ENCODE data around the gene DMBX1. TPM values are rescaled to one million over a fixed set of nuclear protein-coding genes. Genes with fewer than 3 reads are reported as not detected.

DMBX1 gene
- total and polyA plus RNA-seq, 4 donors = not detected

DNA sequence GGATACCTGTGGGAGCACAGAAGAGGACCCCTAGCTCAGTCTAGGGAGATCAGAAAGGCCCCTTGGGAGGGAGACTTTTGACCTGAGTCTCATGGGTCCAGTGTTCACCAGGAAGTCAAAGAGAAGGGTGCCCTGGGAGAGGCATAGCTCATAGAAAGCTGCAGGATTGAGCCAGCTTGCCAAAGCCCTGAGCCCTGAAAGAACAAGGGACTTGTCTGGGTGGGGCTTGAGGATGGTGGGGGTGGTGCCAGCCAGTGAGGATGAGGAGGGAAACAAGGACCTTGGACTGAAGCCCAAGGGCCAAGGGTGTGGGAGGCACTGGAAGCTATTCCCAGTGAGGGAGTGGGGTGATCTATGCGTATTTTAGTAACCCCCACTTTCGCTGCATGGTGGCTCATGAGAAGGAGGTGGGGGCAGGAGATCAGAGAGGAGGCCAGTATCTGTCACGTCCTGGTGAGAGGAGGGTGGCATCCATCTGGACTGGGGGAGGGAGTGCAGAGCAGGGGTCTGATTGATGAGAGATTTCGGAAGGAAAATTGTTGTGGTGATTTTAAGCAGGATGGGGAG lies 28.4 kb downstream of the DMBX1 start:
- H3K27me3 ChIP-seq (ENCODE audit: control insufficient read depth in 4 of 4, insufficient read depth in 4 of 4, low read length in 3 of 4) = peaks cover 0 to 4% (median 0%) of the 10 kb centered on the region in 4 donors
- 66% methylated on average over 4 of the region's 4 CpGs for WGBS
- H3K27ac ChIP-seq (ENCODE audit: low read depth in 1 of 2, low read length in 2 of 2) = no peak overlapping the region
- DNase-seq (ENCODE audit: low spot score) = no peak
- H3K9ac ChIP-seq (ENCODE audit: low read depth in 1 of 2, low read length in 2 of 2) = no peak overlapping the region
- TF ChIP-seq HNF4G (IDR thresholded peaks at IDR 0.05) = no peak
- no peak for TF ChIP-seq SP1 (IDR thresholded peaks at IDR 0.05)
- TF ChIP-seq YY1 (IDR thresholded peaks at IDR 0.05) = no peak
- no peak for TF ChIP-seq NR2F2 (IDR thresholded peaks at IDR 0.05)
- TF ChIP-seq, protein P1, sequence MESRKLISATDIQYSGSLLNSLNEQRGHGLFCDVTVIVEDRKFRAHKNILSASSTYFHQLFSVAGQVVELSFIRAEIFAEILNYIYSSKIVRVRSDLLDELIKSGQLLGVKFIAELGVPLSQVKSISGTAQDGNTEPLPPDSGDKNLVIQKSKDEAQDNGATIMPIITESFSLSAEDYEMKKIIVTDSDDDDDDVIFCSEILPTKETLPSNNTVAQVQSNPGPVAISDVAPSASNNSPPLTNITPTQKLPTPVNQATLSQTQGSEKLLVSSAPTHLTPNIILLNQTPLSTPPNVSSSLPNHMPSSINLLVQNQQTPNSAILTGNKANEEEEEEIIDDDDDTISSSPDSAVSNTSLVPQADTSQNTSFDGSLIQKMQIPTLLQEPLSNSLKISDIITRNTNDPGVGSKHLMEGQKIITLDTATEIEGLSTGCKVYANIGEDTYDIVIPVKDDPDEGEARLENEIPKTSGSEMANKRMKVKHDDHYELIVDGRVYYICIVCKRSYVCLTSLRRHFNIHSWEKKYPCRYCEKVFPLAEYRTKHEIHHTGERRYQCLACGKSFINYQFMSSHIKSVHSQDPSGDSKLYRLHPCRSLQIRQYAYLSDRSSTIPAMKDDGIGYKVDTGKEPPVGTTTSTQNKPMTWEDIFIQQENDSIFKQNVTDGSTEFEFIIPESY (IDR thresholded peaks at IDR 0.05) = no peak
- TF ChIP-seq, protein P2, sequence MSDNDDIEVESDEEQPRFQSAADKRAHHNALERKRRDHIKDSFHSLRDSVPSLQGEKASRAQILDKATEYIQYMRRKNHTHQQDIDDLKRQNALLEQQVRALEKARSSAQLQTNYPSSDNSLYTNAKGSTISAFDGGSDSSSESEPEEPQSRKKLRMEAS (IDR thresholded peaks at IDR 0.05) = no peak
- TF ChIP-seq FOXA1 (IDR thresholded peaks at IDR 0.05) = no peak
- no peak for TF ChIP-seq GABPA (IDR thresholded peaks at IDR 0.05 in 1 of 2, conservative IDR thresholded peaks at IDR 0.05 in 1 of 2)
- no peak for TF ChIP-seq EGR1 (IDR thresholded peaks at IDR 0.05; ENCODE audit: low read depth in 2 of 2)
- no peak for TF ChIP-seq TAF1 (conservative IDR thresholded peaks at IDR 0.05)
- no peak for TF ChIP-seq HNF4A (conservative IDR thresholded peaks at IDR 0.05)
- TF ChIP-seq RXRA (IDR thresholded peaks at IDR 0.05) = no peak
- H3K36me3 ChIP-seq (ENCODE audit: control insufficient read depth in 4 of 4, insufficient read depth in 3 of 4, low read depth in 1 of 4, low read length in 3 of 4) = no peaks in the 10 kb centered on the region
- no peak overlapping the region for H3K4me3 ChIP-seq (ENCODE audit: low read depth in 1 of 3, low read length in 3 of 3)
- H3K9me3 ChIP-seq (ENCODE audit: control insufficient read depth in 4 of 4, low read length in 3 of 4) = no peaks in the 10 kb centered on the region
- peaks cover 0 to 11% (median 7%) of the 10 kb centered on the region in 4 donors for H3K4me1 ChIP-seq (ENCODE audit: control insufficient read depth in 4 of 4, insufficient read depth in 4 of 4, low read length in 3 of 4)

DNA sequence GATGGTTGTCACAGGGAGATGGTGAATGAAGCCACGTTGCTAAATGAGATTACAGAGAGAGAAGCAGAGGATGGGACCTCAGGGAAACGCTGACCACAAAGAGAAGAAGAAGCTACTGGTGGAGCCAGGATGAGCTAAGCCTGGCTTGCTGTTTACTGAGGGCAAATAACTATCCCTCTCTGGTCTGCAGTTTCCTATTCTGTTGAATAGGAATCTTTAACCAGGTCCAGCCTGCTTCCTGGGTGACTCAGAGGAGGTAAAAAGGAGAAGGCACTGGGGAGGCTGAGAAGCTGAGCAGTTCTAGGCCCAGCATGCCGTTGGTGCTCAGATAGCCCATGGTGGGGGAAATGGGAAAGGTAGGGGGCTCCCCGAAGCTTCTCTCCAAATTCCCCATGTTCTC lies 29.6 kb downstream of the DMBX1 start:
- TF ChIP-seq, protein P3, sequence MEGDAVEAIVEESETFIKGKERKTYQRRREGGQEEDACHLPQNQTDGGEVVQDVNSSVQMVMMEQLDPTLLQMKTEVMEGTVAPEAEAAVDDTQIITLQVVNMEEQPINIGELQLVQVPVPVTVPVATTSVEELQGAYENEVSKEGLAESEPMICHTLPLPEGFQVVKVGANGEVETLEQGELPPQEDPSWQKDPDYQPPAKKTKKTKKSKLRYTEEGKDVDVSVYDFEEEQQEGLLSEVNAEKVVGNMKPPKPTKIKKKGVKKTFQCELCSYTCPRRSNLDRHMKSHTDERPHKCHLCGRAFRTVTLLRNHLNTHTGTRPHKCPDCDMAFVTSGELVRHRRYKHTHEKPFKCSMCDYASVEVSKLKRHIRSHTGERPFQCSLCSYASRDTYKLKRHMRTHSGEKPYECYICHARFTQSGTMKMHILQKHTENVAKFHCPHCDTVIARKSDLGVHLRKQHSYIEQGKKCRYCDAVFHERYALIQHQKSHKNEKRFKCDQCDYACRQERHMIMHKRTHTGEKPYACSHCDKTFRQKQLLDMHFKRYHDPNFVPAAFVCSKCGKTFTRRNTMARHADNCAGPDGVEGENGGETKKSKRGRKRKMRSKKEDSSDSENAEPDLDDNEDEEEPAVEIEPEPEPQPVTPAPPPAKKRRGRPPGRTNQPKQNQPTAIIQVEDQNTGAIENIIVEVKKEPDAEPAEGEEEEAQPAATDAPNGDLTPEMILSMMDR (IDR thresholded peaks at IDR 0.05; ENCODE audit: low read depth, low read length, missing input control) = no peak
- TF ChIP-seq FOXA1 (IDR thresholded peaks at IDR 0.05) (no peak), RAD21 (IDR thresholded peaks at IDR 0.05) (no peak), RXRA (IDR thresholded peaks at IDR 0.05) (no peak), YY1 (IDR thresholded peaks at IDR 0.05) (no peak)
- H3K27ac ChIP-seq (ENCODE audit: low read depth in 1 of 2, low read length in 2 of 2) = no peak overlapping the region
- no peaks in the 10 kb centered on the region for H3K36me3 ChIP-seq (ENCODE audit: control insufficient read depth in 4 of 4, insufficient read depth in 3 of 4, low read depth in 1 of 4, low read length in 3 of 4)
- no peak overlapping the region for H3K9ac ChIP-seq (ENCODE audit: low read depth in 1 of 2, low read length in 2 of 2)
- H3K27me3 ChIP-seq (ENCODE audit: control insufficient read depth in 4 of 4, insufficient read depth in 4 of 4, low read length in 3 of 4) = peaks cover 0 to 4% (median 0%) of the 10 kb centered on the region in 4 donors
- DNase-seq (ENCODE audit: low spot score) = no peak
- 75% methylated on average over 4 of the region's 4 CpGs for WGBS
- no peaks in the 10 kb centered on the region for H3K9me3 ChIP-seq (ENCODE audit: control insufficient read depth in 4 of 4, low read length in 3 of 4)
- H3K4me1 ChIP-seq (ENCODE audit: control insufficient read depth in 4 of 4, insufficient read depth in 4 of 4, low read length in 3 of 4) = peaks cover 0 to 13% (median 7%) of the 10 kb centered on the region in 4 donors
- no peak overlapping the region for H3K4me3 ChIP-seq (ENCODE audit: low read depth in 1 of 3, low read length in 3 of 3)
